OCI-LY7 (cell line): Measurements from ENCODE around the gene SH2D7. TPM values are rescaled to one million over a fixed set of nuclear protein-coding genes. Genes with fewer than 3 reads are reported as not detected.

Experiments
- BruUV-seq: library from RNA; stranded (reverse); fragments of 400-500 nt; replicated peaks from 2 replicates; lab custom pipeline; 2021; lab: Mats Ljungman, UMichigan
- CTCF ChIA-PET: fragments of 300-600 bp; sonication (Branson Sonifier 250); formaldehyde crosslinking; loops from one replicate; lab custom pipeline; 2022; ENCODE audit warnings: antibody characterized with exemption; ENCODE audit not compliant: unreplicated experiment; lab: Charles Lee
- POLR2A ChIA-PET: fragments of 300-600 bp; sonication (Branson Sonifier 250); formaldehyde crosslinking; loops from one replicate; lab custom pipeline; 2022; ENCODE audit warnings: antibody characterized with exemption; lab: Charles Lee
- DNase-seq: peaks from one replicate; pipeline ENCODE4 v3.0.0-alpha.2; 2015; ENCODE audit warnings: low spot score
- H2AFZ ChIP-seq: fragments of 200-600 bp; sonication (generic), shearing (Covaris generic); 2 replicates; pipeline ENCODE4 v1.6.1; 2014; ENCODE audit warnings: mild to moderate bottlenecking, antibody characterized with exemption, low read length, moderate library complexity
- H3K27ac ChIP-seq: fragments of 200-600 bp; sonication (generic); 2 replicates; pipeline ENCODE4 v1.5.1; 2014; ENCODE audit warnings: mixed run types, low read depth, mild to moderate bottlenecking, moderate library complexity, low read length, inconsistent platforms; ENCODE audit not compliant: poor library complexity, severe bottlenecking
- H3K36me3 ChIP-seq: fragments of 200-600 bp; sonication (generic); 2 replicates; pipeline ENCODE4 v1.6.1; 2014; ENCODE audit warnings: mild to moderate bottlenecking, antibody characterized with exemption, low read length, moderate library complexity, mixed read lengths; ENCODE audit not compliant: insufficient read depth
- H3K4me1 ChIP-seq: fragments of 200-600 bp; sonication (generic); 2 replicates; pipeline ENCODE4 v1.5.1; 2014; ENCODE audit warnings: mild to moderate bottlenecking, low read length; ENCODE audit not compliant: insufficient read depth, poor library complexity, severe bottlenecking
- H3K4me2 ChIP-seq: fragments of 200-600 bp; sonication (generic); 2 replicates; pipeline ENCODE4 v1.6.1; 2014; ENCODE audit warnings: mild to moderate bottlenecking, low read length
- H3K4me3 ChIP-seq: fragments of 200-600 bp; sonication (generic); 2 replicates; pipeline ENCODE4 v1.5.1; 2014; ENCODE audit warnings: mild to moderate bottlenecking, low read depth, low read length; ENCODE audit not compliant: poor library complexity, severe bottlenecking
- H3K79me2 ChIP-seq: fragments of 200-600 bp; sonication (generic); 2 replicates; pipeline ENCODE4 v1.6.1; 2016; ENCODE audit warnings: low read depth, mild to moderate bottlenecking, low read length, moderate library complexity, mixed read lengths; ENCODE audit not compliant: insufficient read depth
- H3K9me2 ChIP-seq: fragments of 200-600 bp; sonication (generic); 2 replicates; pipeline ENCODE4 v1.6.1; 2016; ENCODE audit warnings: mild to moderate bottlenecking, low read length, mixed read lengths; ENCODE audit not compliant: insufficient read depth
- H3K9me3 ChIP-seq: fragments of 200-600 bp; sonication (generic); 2 replicates; pipeline ENCODE4 v1.6.1; 2014; ENCODE audit warnings: mild to moderate bottlenecking, mixed run types, low read length, mixed read lengths
- H4K20me1 ChIP-seq: fragments of 200-600 bp; sonication (generic); 2 replicates; pipeline ENCODE4 v1.6.1; 2014; ENCODE audit warnings: mild to moderate bottlenecking, antibody characterized with exemption, low read length, moderate library complexity, mixed read lengths; ENCODE audit not compliant: insufficient read depth
- CTCF ChIP-seq: fragments of 200-600 bp; sonication (generic); conservative IDR thresholded peaks from 2 replicates; pipeline ENCODE4 v1.5.1; 2014; ENCODE audit warnings: mild to moderate bottlenecking, antibody characterized with exemption, low read length, moderate library complexity, mixed read lengths
- EZH2phosphoT487 ChIP-seq: fragments of 200-600 bp; sonication (generic); IDR thresholded peaks from 2 replicates; pipeline ENCODE4 v1.6.1; 2018; ENCODE audit warnings: low read depth, borderline replicate concordance, mild to moderate bottlenecking, mixed run types, antibody characterized with exemption, low read length, moderate library complexity, mixed read lengths
- intact Hi-C: fragments of 100-400 bp; cut with micrococcal nuclease; formaldehyde crosslinking; loops from one replicate; pipeline ENCODE4 v1.10.0; 2022; ENCODE audit not compliant: unreplicated experiment
- total RNA-seq, 2 experiments: library from RNA; depleted of rRNA in 1 of 2; stranded (reverse); fragments of >200 nt in 1 of 2; shearing (Covaris generic) in 1 of 2; gene quantifications; 2 replicates each; pipeline ENCODE4 v1.2.3, GENCODE V29; 2014 to 2022

The SH2D7 gene
- total RNA-seq, 2 experiments from 2014 or later = not detected

GRCh38 chr15:78069052-78069414, 23.3 kb upstream of the SH2D7 start:
- Histone ChIP-seq H4K20me1 (no peaks in the 10 kb centered on the region), H3K9me2 (no peaks in the 10 kb centered on the region), H3K36me3 (peaks cover 22% of the 10 kb centered on the region; the same call in 1 of the 2 replicates), H3K9me3 (no peaks in the 10 kb centered on the region), H3K4me2 (peak overlapping the region; percentile 85), H3K4me3 (peak overlapping the region; percentile 56), H3K27ac (peak overlapping the region; percentile 82), H2AFZ (peak overlapping the region; percentile 3; the same call in 1 of the 2 replicates), H3K79me2 (peaks cover 94% of the 10 kb centered on the region), H3K4me1 (peaks cover 81% of the 10 kb centered on the region)
- TF ChIP-seq CTCF (no peak; the same call in 1 of the 2 replicates), EZH2phosphoT487 (no peak)
- POLR2A ChIA-PET = interaction anchor here (0.7 to 5.9 kb wide), 7 partner anchors 10 to 1904 kb away, joined by 3 to 53 read pairs (median 4); no protein-coding TSS in a partner anchor
- no TSS peak for BruUV-seq
- no peak for DNase-seq
- intact Hi-C loops = no loop called here
- CTCF ChIA-PET = interaction anchor here (0.5 to 1.7 kb wide), 3 partner anchors 9 to 659 kb away, joined by 3 to 5 read pairs (median 3); no protein-coding TSS in a partner anchor

GRCh38 chr15:78069462-78070029, 22.8 kb upstream of the SH2D7 start:
- Histone ChIP-seq H3K36me3 (peaks cover 23% of the 10 kb centered on the region; the same call in 1 of the 2 replicates), H3K4me3 (peak overlapping the region; percentile 56), H3K4me1 (peaks cover 76% of the 10 kb centered on the region), H2AFZ (peak overlapping the region; percentile 3; the same call in 1 of the 2 replicates), H3K79me2 (peaks cover 94% of the 10 kb centered on the region), H3K9me3 (no peaks in the 10 kb centered on the region), H3K4me2 (peak overlapping the region; percentile 85), H3K9me2 (no peaks in the 10 kb centered on the region), H3K27ac (peak overlapping the region; percentile 82), H4K20me1 (no peaks in the 10 kb centered on the region)
- BruUV-seq = no TSS peak
- intact Hi-C loops = no loop called here
- CTCF ChIA-PET = interaction anchor here (0.5 to 1.7 kb wide), 3 partner anchors 10 to 659 kb away, joined by 3 to 5 read pairs (median 3); no protein-coding TSS in a partner anchor
- POLR2A ChIA-PET = interaction anchor here (0.7 to 5.9 kb wide), 6 partner anchors 9 to 1009 kb away, joined by 3 to 53 read pairs (median 4); no protein-coding TSS in a partner anchor
- TF ChIP-seq CTCF (peak; percentile 53; the same call in 1 of the 2 replicates), EZH2phosphoT487 (no peak)
- peak; percentile 45 for DNase-seq
